ENCODE data around the gene ALAS1.
"Not testable (repeated sequence)": the region's sequence is repeated elsewhere in the genome, so short reads cannot be mapped to it uniquely, and the experiment has no call there.

Gene ALAS1

GRCh38 chr3:52176951-52177700 lies 20.8 kb upstream of the ALAS1 start:
- DNase-seq (ENCODE audit: low spot score) = peak; percentile 45

GRCh38 chr3:52177701-52178042 lies 20.3 kb upstream of the ALAS1 start:
- DNase-seq (ENCODE audit: low spot score) = no peak

- DNase-seq (ENCODE audit: low spot score) = not testable (repeated sequence)
These were observed 19.8 kb upstream of the ALAS1 start for GRCh38 chr3:52178126-52178525.

DNA sequence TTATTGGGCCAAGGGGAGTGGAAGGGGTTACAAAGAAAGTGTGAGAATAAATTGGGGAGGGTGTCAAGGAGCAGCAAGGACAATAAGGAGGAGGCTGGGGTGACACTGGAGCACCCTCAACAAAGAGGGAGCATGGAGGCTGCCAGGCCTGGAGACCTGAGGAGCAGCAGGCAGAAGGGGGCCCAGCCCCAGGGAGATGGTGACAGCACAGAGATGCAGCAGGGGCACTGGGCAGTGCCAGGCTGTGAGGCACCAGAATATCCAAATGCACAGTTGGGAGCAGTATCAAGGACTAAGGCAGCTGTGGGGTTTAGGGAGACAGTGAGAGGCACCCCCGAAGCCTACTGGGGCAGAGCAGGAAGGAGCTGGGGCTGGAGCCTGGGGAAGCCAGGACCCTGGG lies 19.4 kb upstream of the ALAS1 start:
- DNase-seq (ENCODE audit: low spot score) = no peak

DNA sequence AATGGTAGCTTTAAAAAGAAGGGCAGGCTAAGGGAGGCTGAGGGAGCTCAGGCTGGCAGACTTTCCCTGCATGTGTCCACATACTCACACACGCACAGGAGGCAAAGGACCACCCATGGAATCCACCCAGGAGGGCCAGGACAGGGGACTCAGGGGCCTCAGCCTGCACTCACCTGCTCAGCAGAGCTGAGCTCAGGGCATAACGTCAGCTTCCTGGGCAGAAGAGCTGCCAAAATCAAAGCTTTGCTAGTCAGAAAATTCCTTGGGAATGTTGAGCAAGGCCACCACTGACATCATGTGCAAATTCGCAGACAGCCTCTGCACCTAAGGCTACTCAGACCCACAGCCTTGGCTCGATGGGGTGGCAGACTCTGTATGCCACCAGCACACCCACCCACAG lies 16.4 kb upstream of the ALAS1 start:
- no peak for DNase-seq (ENCODE audit: low spot score)

DNA sequence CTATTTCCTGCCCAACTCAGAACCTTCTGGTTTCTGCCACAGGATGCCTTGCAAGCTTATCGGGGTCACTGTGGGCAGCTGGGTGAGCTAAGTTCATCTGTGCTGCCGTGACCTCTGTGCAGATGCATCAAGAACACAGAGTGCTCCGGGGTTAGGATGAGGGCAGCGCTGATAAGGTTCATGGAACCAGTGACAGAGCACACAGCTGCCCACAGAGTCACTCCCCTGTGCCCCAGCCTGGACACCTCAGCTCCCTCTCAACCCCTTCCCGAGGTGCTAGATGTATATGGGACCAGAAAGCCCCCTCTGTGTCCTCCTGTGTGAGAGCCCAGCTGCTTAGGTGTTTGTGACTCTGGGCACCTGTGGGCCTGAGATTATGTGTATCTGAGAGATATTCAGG lies 15.8 kb upstream of the ALAS1 start:
- DNase-seq (ENCODE audit: low spot score) = no peak

- DNase-seq (ENCODE audit: low spot score) = no peak
These were observed 15.3 kb upstream of the ALAS1 start for GRCh38 chr3:52182691-52183090.

DNA sequence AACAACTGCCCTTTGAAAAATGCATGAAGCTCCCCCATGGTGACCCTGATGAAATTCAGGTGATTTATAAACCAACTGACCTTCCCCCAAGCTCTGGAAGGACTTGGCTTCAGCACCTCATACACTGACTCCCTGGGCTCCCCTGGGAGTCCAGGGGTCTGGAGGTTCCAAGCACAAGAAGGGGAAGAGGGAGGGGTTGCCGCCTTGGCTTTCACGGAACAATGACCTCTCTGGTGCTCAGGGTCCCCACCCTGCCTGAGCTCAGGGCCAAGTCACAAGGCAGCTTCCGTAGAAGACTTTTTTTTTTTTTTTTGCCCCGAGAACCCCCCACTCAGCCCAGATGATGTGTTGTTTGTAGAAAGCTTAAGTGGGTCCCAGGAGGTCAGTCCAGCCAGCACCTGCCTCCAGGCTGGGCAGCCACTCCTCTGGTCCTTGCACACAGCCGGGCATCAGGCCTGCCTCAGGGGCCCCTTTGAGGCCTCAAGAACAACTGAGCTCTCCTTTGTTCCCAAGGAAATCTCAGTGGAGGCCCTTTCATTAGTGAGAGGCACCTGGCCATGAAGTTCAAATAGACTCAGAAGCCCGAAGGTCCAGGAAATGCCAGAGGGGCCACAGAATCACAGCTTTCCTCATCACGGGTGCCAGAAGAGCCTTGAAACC lies 14.0 kb upstream of the ALAS1 start:
- DNase-seq (ENCODE audit: low spot score) = no peak

DNA sequence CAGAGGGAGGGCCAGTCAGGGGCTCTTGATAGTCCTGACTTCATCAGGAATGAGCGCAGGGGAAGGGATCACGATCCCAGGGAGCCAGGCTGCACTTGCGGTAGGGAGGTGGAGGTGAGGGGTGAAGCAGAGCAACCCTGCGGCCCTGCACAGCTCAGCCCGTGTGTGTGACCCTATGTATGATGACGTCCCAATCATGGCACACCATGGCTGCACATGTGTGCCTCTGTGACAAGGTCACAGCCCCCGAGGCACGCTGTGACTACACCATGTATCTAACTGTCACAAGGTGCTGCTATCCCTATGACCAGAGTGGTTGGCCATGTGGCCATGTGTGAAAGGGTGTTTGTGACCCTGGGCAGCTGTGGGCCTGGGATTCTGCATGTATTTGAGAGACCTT lies 13.3 kb upstream of the ALAS1 start:
- DNase-seq (ENCODE audit: low spot score) = no peak

DNA sequence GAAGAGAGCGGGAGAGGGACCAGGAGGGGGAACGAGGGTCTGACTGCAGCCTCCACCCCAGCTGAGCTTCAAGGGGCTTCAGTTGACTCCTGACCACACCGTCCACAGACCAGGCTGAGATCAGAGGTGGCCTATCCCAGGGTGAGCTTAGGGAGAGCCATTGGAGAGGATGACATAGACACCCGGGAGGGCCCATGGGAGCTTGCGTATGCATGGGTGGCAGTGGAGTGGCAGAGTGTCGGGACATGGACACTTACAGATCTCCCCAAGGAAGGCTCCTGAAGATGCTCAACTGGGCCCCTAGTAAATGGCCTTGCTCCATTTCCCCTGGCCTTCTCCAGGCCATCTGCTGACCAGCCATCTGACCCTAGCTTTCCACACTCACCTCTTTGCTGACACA lies 12.6 kb upstream of the ALAS1 start:
- DNase-seq (ENCODE audit: low spot score) = no peak

- no peak for DNase-seq (ENCODE audit: low spot score)
These were observed 12.1 kb upstream of the ALAS1 start for GRCh38 chr3:52185837-52186236.

GRCh38 chr3:52186729-52187128 lies 11.2 kb upstream of the ALAS1 start:
- DNase-seq (ENCODE audit: low spot score) = no peak

GRCh38 chr3:52188556-52188955 lies 9.4 kb upstream of the ALAS1 start:
- no peak for DNase-seq (ENCODE audit: low spot score)

DNA sequence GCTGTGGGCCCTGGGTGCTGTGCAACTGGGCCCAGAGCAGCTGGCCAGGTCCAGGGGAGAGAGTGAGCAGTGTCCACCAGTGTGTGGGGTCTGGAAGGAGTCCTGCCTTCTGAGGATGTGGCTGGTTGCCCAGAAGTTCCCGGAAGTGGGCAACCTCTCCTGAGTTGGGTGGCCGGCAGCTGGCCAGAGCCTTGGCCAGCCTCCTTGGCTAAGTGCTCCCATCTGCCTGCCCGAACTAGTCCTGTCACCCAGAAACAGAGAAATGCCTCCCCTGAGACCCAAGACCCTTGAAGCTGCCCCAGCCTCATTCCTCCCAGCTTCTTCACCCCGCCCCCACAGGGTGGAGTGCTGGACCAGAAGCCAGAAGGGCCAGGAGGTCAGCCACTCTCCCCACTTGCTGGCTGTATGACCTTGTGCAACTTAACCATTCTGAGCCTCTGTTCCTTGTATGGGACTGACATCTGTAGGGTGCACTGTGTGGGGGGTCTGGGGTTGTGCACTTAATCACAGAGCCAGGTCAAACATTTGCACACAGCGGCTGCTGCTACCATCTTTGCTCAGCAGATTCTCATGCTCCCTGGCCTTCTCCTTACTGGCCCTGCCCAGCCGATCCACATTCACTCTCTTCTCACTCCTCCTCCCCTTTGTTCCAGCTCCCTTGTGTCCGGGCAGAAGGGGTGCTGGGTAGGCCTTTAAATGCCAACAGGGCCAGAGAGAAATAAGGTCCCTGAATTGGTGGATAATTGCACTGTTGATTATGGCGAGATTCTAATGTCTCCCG lies 7.5 kb upstream of the ALAS1 start:
- no peak for DNase-seq (ENCODE audit: low spot score)

- no peak for DNase-seq (ENCODE audit: low spot score)
These were observed 6.3 kb upstream of the ALAS1 start for GRCh38 chr3:52191663-52192062.

DNA sequence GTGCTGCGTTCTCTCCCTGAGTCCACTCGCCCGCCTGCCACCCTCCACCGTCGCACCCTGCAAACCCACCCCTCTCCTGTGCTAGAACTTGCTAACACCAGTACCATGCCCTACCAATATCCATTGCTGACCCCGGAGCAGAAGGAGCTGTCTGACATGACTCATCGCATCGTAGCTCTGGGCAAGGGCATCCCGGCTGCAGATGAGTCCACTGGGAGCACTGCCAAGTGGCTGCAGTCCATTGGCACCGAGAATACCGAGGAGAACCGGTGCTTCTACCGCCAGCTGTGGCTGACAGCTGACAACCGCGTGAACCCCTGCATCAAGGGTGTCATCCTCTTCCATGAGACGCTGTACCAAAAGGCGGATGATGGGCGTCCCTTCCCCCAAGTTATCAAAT lies 4.9 kb upstream of the ALAS1 start:
- DNase-seq (ENCODE audit: low spot score) = no peak

- no peak for DNase-seq (ENCODE audit: low spot score)
These were observed 3.3 kb upstream of the ALAS1 start for GRCh38 chr3:52194485-52195290.

DNA sequence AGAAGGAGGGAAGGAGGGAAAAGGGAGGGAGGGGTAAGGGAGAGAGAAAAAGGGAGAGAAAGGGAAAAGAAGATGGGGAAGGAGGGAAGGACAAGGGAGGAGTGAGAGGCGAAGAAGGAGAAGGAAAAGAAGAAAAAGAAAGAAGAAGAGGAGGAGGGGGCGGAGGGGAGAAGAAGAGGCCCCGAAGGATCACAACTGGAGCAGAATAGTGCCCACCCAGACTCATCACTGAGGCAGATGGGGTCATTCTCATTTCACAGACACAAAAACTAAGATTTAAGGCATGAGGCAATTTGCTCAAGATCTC lies 2.7 kb upstream of the ALAS1 start:
- DNase-seq (ENCODE audit: low spot score) = no peak

DNA sequence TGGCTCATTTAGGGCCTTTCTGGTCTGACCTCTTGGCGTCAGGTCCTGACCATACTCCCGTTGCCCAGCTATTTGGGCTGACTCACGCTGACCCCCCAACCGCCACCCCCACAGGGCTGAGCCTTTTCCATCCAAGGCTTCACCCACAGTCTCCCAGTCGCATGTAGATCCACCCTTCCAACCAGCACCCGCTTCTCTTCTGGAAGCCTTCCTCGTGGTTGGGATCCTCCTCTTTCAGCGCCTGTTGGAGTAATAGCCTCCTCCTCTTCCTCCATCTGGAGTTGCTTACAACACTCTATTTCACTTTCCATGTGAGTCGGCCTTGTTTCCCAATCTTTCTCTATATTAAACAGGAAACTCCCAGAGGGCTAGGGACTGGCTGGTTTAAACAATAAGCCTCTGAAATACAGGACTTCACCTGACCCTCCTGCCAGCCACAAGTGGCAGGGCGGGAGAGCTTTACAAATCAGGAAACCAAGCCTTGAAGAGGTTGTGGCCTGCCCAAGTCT lies 2.1 kb upstream of the ALAS1 start:
- no peak for DNase-seq (ENCODE audit: low spot score)

GRCh38 chr3:52196977-52197376 lies 983 bp upstream of the ALAS1 start:
- DNase-seq (ENCODE audit: low spot score) = no peak

- no peak for DNase-seq (ENCODE audit: low spot score)
These were observed 490 bp upstream of the ALAS1 start for GRCh38 chr3:52197499-52197841.
